NCI-H2107 treated with DMSO at 0.1 percent for 48 hours (cell line): ENCODE measurements around the gene PTPRM.

Source experiments
- DNase-seq: peaks from one replicate; lab custom pipeline; 2025; ENCODE audit not compliant: unreplicated experiment; lab: John Stamatoyannopoulos, UW

PTPRM gene

GRCh38 chr18:7789856-7790552 lies 222.9 kb downstream of the PTPRM start:
- DNase-seq = peak; percentile 15

GRCh38 chr18:7793100-7793499 lies 226.0 kb downstream of the PTPRM start:
- DNase-seq = no peak

- DNase-seq = no peak
Measured at GRCh38 chr18:7803956-7804469, 236.9 kb downstream of the PTPRM start.

DNA sequence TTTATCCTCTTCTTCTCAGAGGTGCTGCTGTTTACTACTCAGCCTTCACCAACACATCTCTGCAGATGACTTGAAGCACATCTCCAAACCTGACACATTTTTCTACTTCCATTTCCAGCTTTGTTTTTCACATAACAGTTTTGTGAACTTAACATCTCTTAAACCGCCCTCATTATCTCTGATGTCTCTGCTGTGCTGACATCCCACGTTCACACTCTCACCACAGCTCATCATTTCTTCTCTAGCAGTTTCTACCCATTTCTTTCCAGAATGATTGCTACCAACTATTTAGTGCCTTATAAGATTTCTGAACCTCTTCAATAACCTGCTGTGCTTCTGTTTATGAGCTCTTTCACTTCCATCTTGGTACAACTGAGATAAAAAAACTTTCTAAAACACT lies 238.0 kb downstream of the PTPRM start:
- DNase-seq = no peak

- no peak for DNase-seq
Measured at GRCh38 chr18:7805880-7806279, 238.8 kb downstream of the PTPRM start.

GRCh38 chr18:7807936-7808453 lies 240.9 kb downstream of the PTPRM start:
- no peak for DNase-seq

DNA sequence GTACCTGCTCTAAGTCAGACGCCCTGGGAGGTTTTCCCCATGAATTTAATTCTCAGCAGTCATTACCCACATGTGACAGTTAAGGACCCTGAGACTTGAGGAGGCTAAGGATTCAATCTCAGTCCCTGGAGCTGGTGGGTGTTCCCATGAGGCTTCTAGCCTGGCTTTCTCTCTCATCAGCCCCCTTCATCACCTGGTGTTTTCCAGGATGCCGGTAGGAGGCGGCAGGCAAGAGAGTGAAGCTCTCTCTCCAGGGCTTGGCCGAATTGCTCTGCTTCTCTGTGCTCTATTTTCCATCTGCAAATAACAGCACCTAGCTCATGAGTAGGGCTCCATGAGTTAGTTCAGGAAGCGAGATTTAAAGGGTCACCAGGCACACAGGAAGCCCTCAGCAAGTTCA lies 241.9 kb downstream of the PTPRM start:
- DNase-seq = no peak

DNA sequence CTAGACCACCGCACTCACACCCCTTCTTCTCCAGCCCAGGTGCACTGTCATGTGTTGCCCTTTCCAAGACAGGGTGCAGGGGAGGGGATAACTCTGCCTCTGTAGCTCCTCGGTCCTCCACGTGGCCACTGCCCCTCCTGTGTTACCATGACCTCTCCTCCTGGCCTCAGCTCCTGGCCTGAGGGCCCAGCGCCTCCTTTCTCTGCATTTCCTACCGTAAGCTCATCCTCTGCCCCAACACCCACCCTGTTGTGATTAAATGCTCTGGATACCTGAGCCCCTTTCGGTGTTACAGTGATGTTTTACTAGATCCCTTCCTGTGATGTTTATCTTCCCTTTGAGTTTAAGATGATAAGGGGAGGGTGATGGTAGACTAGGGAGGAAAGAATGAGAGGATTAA lies 242.3 kb downstream of the PTPRM start:
- DNase-seq = no peak

GRCh38 chr18:7809978-7810377 lies 242.9 kb downstream of the PTPRM start:
- DNase-seq = no peak

GRCh38 chr18:7812431-7813063 lies 245.4 kb downstream of the PTPRM start:
- no peak for DNase-seq

DNA sequence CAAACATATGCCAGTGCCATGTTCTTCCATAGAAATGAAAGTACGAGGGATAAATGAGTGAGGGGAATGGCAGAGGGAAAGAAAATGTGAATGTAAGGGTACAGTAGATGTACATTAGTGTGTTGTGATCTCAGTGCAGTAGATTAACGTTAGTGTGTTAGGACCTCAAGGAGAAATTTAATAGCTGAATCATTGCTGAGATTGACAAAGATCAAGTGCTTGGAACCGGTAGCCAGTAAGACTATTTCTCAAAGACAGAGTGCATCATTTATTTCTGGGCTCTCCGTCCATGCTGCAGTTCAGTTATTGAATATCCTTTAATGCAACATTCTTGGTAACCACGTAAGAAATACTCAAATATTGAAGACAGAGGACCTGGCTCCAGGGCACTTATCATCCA lies 246.0 kb downstream of the PTPRM start:
- no peak for DNase-seq

DNA sequence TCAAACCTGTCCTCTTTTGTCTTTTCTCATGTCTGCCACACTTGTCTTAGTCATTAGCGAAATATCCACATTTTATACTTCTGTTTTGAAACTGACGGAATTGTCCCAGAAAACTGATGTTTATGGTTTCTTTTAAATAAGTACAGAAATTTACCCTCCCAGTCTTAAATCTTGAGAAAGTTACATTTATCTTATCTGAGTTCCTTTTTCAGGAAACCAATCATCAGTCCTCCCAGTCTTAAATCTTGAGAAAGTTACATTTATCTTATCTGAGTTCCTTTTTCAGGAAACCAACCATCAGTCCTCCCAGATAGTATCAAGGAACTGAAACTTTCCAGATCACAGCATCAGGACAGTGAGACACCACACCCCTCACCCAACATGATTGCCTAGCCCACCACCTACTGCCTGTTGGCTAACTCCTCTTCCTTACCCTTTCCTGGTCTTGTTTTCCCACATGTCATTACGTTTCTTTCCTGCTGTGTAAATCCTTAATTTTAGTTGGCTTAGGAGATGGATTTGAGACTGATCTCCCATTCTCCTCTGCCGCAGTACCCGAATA lies 247.7 kb downstream of the PTPRM start:
- no peak for DNase-seq

GRCh38 chr18:7815787-7816186 lies 248.7 kb downstream of the PTPRM start:
- DNase-seq = no peak

- DNase-seq = no peak
Measured at GRCh38 chr18:7817575-7818230, 250.6 kb downstream of the PTPRM start.

- DNase-seq = no peak
Measured at GRCh38 chr18:7821784-7822183, 254.7 kb downstream of the PTPRM start.

- no peak for DNase-seq
Measured at GRCh38 chr18:7822435-7823331, 255.6 kb downstream of the PTPRM start.

- no peak for DNase-seq
Measured at GRCh38 chr18:7824970-7825369, 257.9 kb downstream of the PTPRM start.

- no peak for DNase-seq
Measured at GRCh38 chr18:7830468-7830867, 263.4 kb downstream of the PTPRM start.

DNA sequence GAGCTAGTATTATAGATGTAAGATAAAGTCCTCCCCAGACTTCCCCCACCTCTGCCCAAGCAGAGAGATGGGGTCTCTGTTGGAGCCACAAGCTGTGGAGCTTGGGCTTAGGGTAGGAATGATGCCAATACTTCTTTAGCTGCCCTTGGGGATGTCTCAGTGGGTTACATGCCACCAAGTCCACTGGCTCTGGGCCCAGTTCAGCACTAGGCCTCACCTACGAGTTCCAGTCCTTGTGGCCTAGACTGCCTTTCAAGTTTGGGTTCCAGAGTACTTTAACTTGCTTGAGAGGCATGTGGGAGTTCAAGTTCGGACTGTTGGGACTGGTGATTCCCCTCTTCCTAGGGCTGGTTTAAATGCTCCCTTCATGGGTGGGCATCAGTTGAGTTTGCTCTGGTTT lies 272.4 kb downstream of the PTPRM start:
- DNase-seq = no peak

GRCh38 chr18:7840411-7840810 lies 273.3 kb downstream of the PTPRM start:
- no peak for DNase-seq

DNA sequence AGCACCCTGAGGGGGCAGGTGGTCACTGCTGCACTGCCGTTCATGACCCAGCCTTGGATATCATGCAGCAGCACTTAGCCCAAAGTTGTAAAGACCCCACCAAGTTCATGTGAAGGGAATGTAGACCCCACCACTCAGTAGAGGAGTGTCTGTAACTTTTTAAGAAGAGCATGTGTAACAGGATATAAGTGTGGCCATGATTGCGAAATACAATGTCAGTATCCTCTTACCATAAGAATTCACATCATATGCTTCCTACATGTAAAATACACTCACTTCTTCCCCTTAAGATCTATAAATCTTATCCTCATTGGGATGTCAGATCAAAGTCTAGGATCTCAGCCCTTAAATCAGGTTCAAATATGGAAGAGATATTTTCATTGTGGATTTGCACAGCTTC lies 276.9 kb downstream of the PTPRM start:
- no peak for DNase-seq
